K562 (cell line): ENCODE results near the gene KCNJ14. TPM values are rescaled to one million over a fixed set of nuclear protein-coding genes. Genes with fewer than 3 reads are reported as not detected.

ENCODE experiments used
- ATAC-seq: fragments of 200-7000 bp; cut with Tn5 transposase; 3 replicates; pipeline ENCODE4 v1.9.1; 2020; ENCODE audit warnings: moderate library complexity
- BruUV-seq: library from RNA; stranded (reverse); fragments of 400-500 nt; replicated peaks from 2 replicates; lab custom pipeline; 2021; lab: Mats Ljungman, UMichigan
- CTCF ChIA-PET: fragments of 300-600 bp; formaldehyde crosslinking; extraction: SDS; loops from one replicate; lab custom pipeline; 2021; ENCODE audit warnings: low intra/inter-chr PET ratio; lab: Yijun Ruan, JAX
- POLR2A ChIA-PET: fragments of 300-600, 350-650 bp; sonication (Branson Sonifier 250); formaldehyde crosslinking; extraction: SDS; loops from one replicate; lab custom pipeline; 2021; ENCODE audit warnings: antibody characterized with exemption, inconsistent platforms; lab: Yijun Ruan, JAX
- DNase-seq, 4 experiments: peaks; one replicate each; pipeline versions ENCODE4 v3.0.0 to v3.0.0-alpha.2; 2011 to 2018; ENCODE audit warnings: low spot score in 3 of 4, mixed read lengths in 3 of 4; ENCODE audit errors: extremely low read depth in 1 of 4
- FAIRE-seq: peaks from 2 replicates; lab custom pipeline; 2011; peaks lifted over from hg19 to GRCh38; lab: Jason Lieb, UNC
- H2AFZ ChIP-seq: 2 replicates; pipeline ENCODE4 v1.6.0; 2011; ENCODE audit warnings: low read depth, low read length, control low read depth, inconsistent platforms
- H3K27ac ChIP-seq: fragments of 200-600 bp; 3 replicates; pipeline ENCODE4 v1.8.0; 2011; ENCODE audit warnings: low read depth, mild to moderate bottlenecking, control low read depth, inconsistent platforms, low read length, moderate library complexity, mixed read lengths; ENCODE audit errors: extremely low read depth
- H3K27me3 ChIP-seq, 2 experiments: fragments of 300-600 bp in 1 of 2; 2 replicates in 1 of 2; 3 replicates in 1 of 2; pipeline versions ENCODE4 v1.6.0 to v1.8.0; 2011; ENCODE audit warnings: inconsistent platforms in 2 of 2, low read length in 2 of 2, mild to moderate bottlenecking in 1 of 2, mixed read lengths in 1 of 2, moderate library complexity in 1 of 2; ENCODE audit not compliant: control insufficient read depth in 2 of 2, insufficient read depth in 2 of 2
- H3K36me3 ChIP-seq: fragments of 300-600 bp; 3 replicates; pipeline ENCODE4 v1.8.0; 2011; ENCODE audit warnings: mild to moderate bottlenecking, low read length, inconsistent platforms; ENCODE audit not compliant: control insufficient read depth, insufficient read depth
- H3K4me1 ChIP-seq, 2 experiments: fragments of 200-600 bp in 1 of 2; replicated peaks in 1 of 2; 2 replicates in 1 of 2; 3 replicates in 1 of 2; pipeline versions ENCODE4 v1.5.1 to v1.8.0; 2011; ENCODE audit warnings: inconsistent platforms in 2 of 2, low read length in 2 of 2, mild to moderate bottlenecking in 1 of 2, mixed read lengths in 1 of 2, moderate library complexity in 1 of 2; ENCODE audit not compliant: control insufficient read depth in 2 of 2, insufficient read depth in 2 of 2
- H3K4me2 ChIP-seq: 2 replicates; pipeline ENCODE4 v1.6.1; 2011; ENCODE audit warnings: low read length, control low read depth, inconsistent platforms, mixed read lengths; ENCODE audit not compliant: insufficient read depth
- H3K4me3 ChIP-seq: fragments of 200-600 bp; sonication (generic), shearing (Covaris generic); 2 replicates; pipeline ENCODE4 v1.5.1; 2016; ENCODE audit warnings: control low read depth, inconsistent platforms
- H3K79me2 ChIP-seq: fragments of 200-600 bp; 3 replicates; pipeline ENCODE4 v1.8.0; 2011; ENCODE audit warnings: low read length, inconsistent platforms; ENCODE audit not compliant: control insufficient read depth, insufficient read depth
- H3K9ac ChIP-seq, 2 experiments: 2 replicates each; pipeline versions ENCODE4 v1.6.0 to v1.6.1; 2011; ENCODE audit warnings: low read depth in 2 of 2, low read length in 2 of 2, control low read depth in 1 of 2, inconsistent platforms in 1 of 2, mild to moderate bottlenecking in 1 of 2, mixed read lengths in 1 of 2; ENCODE audit not compliant: insufficient read depth in 1 of 2
- H3K9me1 ChIP-seq: one replicate; pipeline ENCODE4 v1.6.0; 2011; ENCODE audit warnings: inconsistent platforms, mild to moderate bottlenecking, low read length, moderate library complexity; ENCODE audit not compliant: control insufficient read depth, insufficient read depth
- H3K9me3 ChIP-seq: replicated peaks from 2 replicates; pipeline ENCODE4 v1.5.1; 2011; ENCODE audit warnings: low read depth, low read length, inconsistent platforms; ENCODE audit not compliant: control insufficient read depth, insufficient read depth
- H4K20me1 ChIP-seq: replicated peaks from 2 replicates; pipeline ENCODE4 v1.6.1; 2011; ENCODE audit warnings: low read length, inconsistent platforms, mixed read lengths; ENCODE audit not compliant: control insufficient read depth, insufficient read depth
- ADNP ChIP-seq: fragments of 200-800 bp; sonication (Bioruptor generic); IDR thresholded peaks from 2 replicates; pipeline ENCODE4 v1.6.1; 2016; ENCODE audit warnings: missing genetic modification characterization, missing compliant biosample characterization
- CTBP1 ChIP-seq: fragments of 450-650 bp; IDR thresholded peaks from 2 replicates; pipeline ENCODE4 v1.6.1; 2016; ENCODE audit warnings: borderline replicate concordance
- HCFC1 ChIP-seq: IDR thresholded peaks from 2 replicates; pipeline ENCODE4 v1.6.1; 2012; ENCODE audit warnings: low read depth, low read length, improper control_type of control experiment
- HDAC1 ChIP-seq, 2 experiments: fragments of 450-650 bp; IDR thresholded peaks; 2 replicates each; pipeline ENCODE4 v1.6.1; 2016 to 2017; ENCODE audit warnings: inconsistent platforms in 1 of 2, mild to moderate bottlenecking in 1 of 2, moderate library complexity in 1 of 2
- HDAC6 ChIP-seq: IDR thresholded peaks from 2 replicates; pipeline ENCODE4 v1.6.1; 2012; ENCODE audit warnings: low read depth, mild to moderate bottlenecking, control low read depth, inconsistent platforms, low read length, moderate library complexity
- HNRNPK ChIP-seq: fragments of 200-400 bp; formaldehyde crosslinking; IDR thresholded peaks from one replicate; pipeline ENCODE4 v1.6.1; 2018; ENCODE audit warnings: mild to moderate bottlenecking, low read depth, low read length; ENCODE audit not compliant: poor library complexity, severe bottlenecking
- KDM1A ChIP-seq, 2 experiments: fragments of 450-650 bp; IDR thresholded peaks; 2 replicates each; pipeline ENCODE4 v1.6.1; 2016; ENCODE audit warnings: mild to moderate bottlenecking in 2 of 2
- PTBP1 ChIP-seq: fragments of 200-400 bp; formaldehyde crosslinking; IDR thresholded peaks from 2 replicates; pipeline ENCODE4 v1.6.1; 2017; ENCODE audit warnings: low read depth, low read length
- SMAD4 ChIP-seq: fragments of 250-450 bp; sonication (Bioruptor Pico); conservative IDR thresholded peaks from 2 replicates; pipeline ENCODE4 v1.8.0; 2021; ENCODE audit warnings: inconsistent platforms, mild to moderate bottlenecking, moderate library complexity
- TSHZ1 ChIP-seq: fragments of 250-450 bp; sonication (Bioruptor Pico); IDR thresholded peaks from 2 replicates; pipeline ENCODE4 v1.4.0; 2020; ENCODE audit warnings: mild to moderate bottlenecking, moderate library complexity
- ZBTB34 ChIP-seq: fragments of 250-450 bp; sonication (Bioruptor Pico); IDR thresholded peaks from 2 replicates; pipeline ENCODE4 v1.8.0; 2021; ENCODE audit warnings: mild to moderate bottlenecking, moderate library complexity
- ZNF740 ChIP-seq, 3 experiments: fragments of 200-800 bp in 1 of 3; sonication (Bioruptor generic) in 1 of 3; sonication (generic) in 1 of 3; formaldehyde crosslinking in 1 of 3; IDR thresholded peaks; 2 replicates each; pipeline versions ENCODE4 v1.6.1 to v1.8.0; 2016 to 2022; ENCODE audit warnings: mild to moderate bottlenecking in 2 of 3, missing compliant biosample characterization in 2 of 3, missing genetic modification characterization in 2 of 3, missing genetic modification reagents in 1 of 3
- WGBS: fragments of 100-300 bp; shearing (Covaris generic); methylation state at CpG from one replicate; pipeline ENCODE4 v1.1.6; 2016; ENCODE audit warnings: low coverage, mixed read lengths; ENCODE audit not compliant: insufficient coverage; ENCODE audit errors: missing lambda C conversion rate; 5-methylcytosine and 5-hydroxymethylcytosine counted together
- in situ Hi-C: fragments of 300-500 bp; cut with MboI; formaldehyde crosslinking; loops from 4 replicates; pipeline ENCODE4 v1.15.0; 2018; ENCODE audit warnings: inconsistent platforms, mixed read lengths
- intact Hi-C: fragments of 100-400 bp; cut with micrococcal nuclease; formaldehyde crosslinking; loops from 2 replicates; pipeline ENCODE4 v1.14.2; 2022
- polyA plus RNA-seq, 8 experiments: library from polyadenylated mRNA; depleted of rRNA in 4 of 8; stranded (reverse) in 5 of 8; unstranded in 3 of 8; fragments of >200 nt; fragmentation: Nextera tagmentation in 2 of 8; fragmentation: Illumina TruSeq in 1 of 8; extraction: Ambion mirVana in 2 of 8; extraction: Trizol in 1 of 8; gene quantifications; 2 replicates each; pipeline versions ENCODE4 v1.2.1 to v1.2.3, GENCODE V29; 2011 to 2014; ENCODE audit warnings: inconsistent platforms in 1 of 8, missing spikeins in 1 of 8
- total RNA-seq, 7 experiments: library from RNA; depleted of rRNA in 6 of 7; stranded (reverse); fragments of >200 nt in 6 of 7; fragmentation: Illumina TruSeq in 2 of 7; extraction: Trizol in 2 of 7; gene quantifications; 2 replicates each; pipeline versions ENCODE4 v1.2.1 to v1.2.3, GENCODE V29; 2011 to 2021; ENCODE audit warnings: low replicate concordance in 1 of 7

Gene KCNJ14
- total and polyA plus RNA-seq, 9 of the 15 experiments (the other 6 are each of a cell fraction or from before 2014, with no cell fraction given): 0.15 to 1.6 (median 0.49) TPM

- H3K4me3 ChIP-seq: peak overlapping the region; percentile 61
- peak overlapping the region; percentile 94 for H2AFZ ChIP-seq
- peak overlapping the region; percentile 5 to 89; a peak in 3 of 4 replicates for H3K9ac ChIP-seq
- no peaks in the 10 kb centered on the region for H3K36me3 ChIP-seq
- peaks cover 0 to 44% of the 10 kb centered on the region in 2 experiments; a peak in 3 of 5 replicates for H3K4me1 ChIP-seq
- FAIRE-seq: peak; percentile 97
- no peaks in the 10 kb centered on the region for H3K9me1 ChIP-seq
- peaks cover 8% of the 10 kb centered on the region; the same call in 1 of the 2 replicates for H4K20me1 ChIP-seq
- intact Hi-C loops: no loop called here
- H3K79me2 ChIP-seq: no peaks in the 10 kb centered on the region
- H3K27ac ChIP-seq: no peak overlapping the region
- H3K27me3 ChIP-seq: peaks cover 7 to 22% of the 10 kb centered on the region in 2 experiments; a peak in 3 of 5 replicates
- peak overlapping the region; percentile 84 for H3K4me2 ChIP-seq
- BruUV-seq: no TSS peak
- WGBS: 2% methylated on average over 45 of the region's 54 CpGs
- ChIA-PET POLR2A (interaction anchor here (0.5 to 1.2 kb wide), 10 partner anchors 17 to 1131 kb away, joined by 3 to 5 read pairs (median 3); no protein-coding TSS in a partner anchor), CTCF (interaction anchor here (0.6 kb wide), 1 partner anchor 76 kb away, joined by 3 read pairs; no protein-coding TSS in a partner anchor)
- DNase-seq: peak; percentile 67 to 75 (median 68)
- peak; percentile 91 for ATAC-seq
- H3K9me3 ChIP-seq: no peaks in the 10 kb centered on the region
- in situ Hi-C loops: no loop called here
- TF ChIP-seq ZNF740 (CRISPR knock-in tag; IDR thresholded peaks at IDR 0.05): 0 out of 2 replicates have a peak, but pooled peaks have one; percentile 5
- TF ChIP-seq ZNF740 (tag; IDR thresholded peaks at IDR 0.05): no peak
- 0 out of 2 replicates have a peak, but pooled peaks have one; percentile 52 for TF ChIP-seq PTBP1
- peak; percentile 94 for TF ChIP-seq HCFC1
- 0 out of 2 replicates have a peak, but pooled peaks have one; percentile 22 for TF ChIP-seq HDAC6
- no peak for TF ChIP-seq ZBTB34
- 0 out of 2 replicates have a peak, but pooled peaks have one; percentile 43 for TF ChIP-seq SMAD4 (CRISPR knock-in tag)
- TF ChIP-seq KDM1A (IDR thresholded peaks at IDR 0.05): peak; percentile 76 to 82
- TF ChIP-seq HNRNPK: no peak
- TF ChIP-seq TSHZ1 (CRISPR knock-in tag): no peak
- peak; percentile 91 for TF ChIP-seq ADNP (tag)
- peak; percentile 19; the same call in 1 of the 2 replicates for TF ChIP-seq CTBP1
- TF ChIP-seq HDAC1 (IDR thresholded peaks at IDR 0.05): 0 out of 4 replicates have a peak, but pooled peaks of 1 of the 2 experiments have one; percentile 48
These were observed 58.1 kb downstream of the KCNJ14 start for GRCh38 chr19:48513289-48514122.
